Glutamatergic neuron (in vitro differentiated cells): ENCODE measurements around the gene ARHGEF9. TPM values are rescaled to one million over a fixed set of nuclear protein-coding genes. Genes with fewer than 3 reads are reported as not detected.

Experiments used
- DNase-seq: peaks from one replicate; pipeline ENCODE4 v3.0.0; 2022
- H3K27ac Mint-ChIP-seq: one replicate; pipeline ENCODE4 v1.8.0; 2020; ENCODE audit warnings: mild to moderate bottlenecking, mixed read lengths, inconsistent platforms; ENCODE audit not compliant: unreplicated experiment
- H3K27me3 Mint-ChIP-seq: one replicate; pipeline ENCODE4 v1.8.0; 2020; ENCODE audit warnings: mild to moderate bottlenecking, moderate library complexity, mixed read lengths, inconsistent platforms; ENCODE audit not compliant: unreplicated experiment
- H3K36me3 Mint-ChIP-seq: one replicate; pipeline ENCODE4 v1.8.0; 2020; ENCODE audit warnings: mild to moderate bottlenecking, mixed read lengths, inconsistent platforms; ENCODE audit not compliant: unreplicated experiment
- H3K4me1 Mint-ChIP-seq: one replicate; pipeline ENCODE4 v1.8.0; 2020; ENCODE audit warnings: mild to moderate bottlenecking, low read depth, mixed read lengths, inconsistent platforms; ENCODE audit not compliant: unreplicated experiment
- H3K4me3 Mint-ChIP-seq: one replicate; pipeline ENCODE4 v1.8.0; 2020; ENCODE audit warnings: mild to moderate bottlenecking, mixed read lengths, inconsistent platforms; ENCODE audit not compliant: unreplicated experiment
- H3K9me3 Mint-ChIP-seq: one replicate; pipeline ENCODE4 v1.8.0; 2020; ENCODE audit warnings: mild to moderate bottlenecking, moderate library complexity, mixed read lengths, inconsistent platforms; ENCODE audit not compliant: unreplicated experiment
- total RNA-seq: library from RNA; stranded (reverse); fragmentation: NEBNext Ultra II Directional; extraction: Animal tissue kit (Norgen Biotek cat#: 25700); gene quantifications from one replicate; pipeline ENCODE4 v1.2.1, GENCODE V29; 2021; ENCODE audit not compliant: unreplicated experiment
- TF ChIP-seq, protein P1 (sequence below): fragments of 200-600 bp; sonication (generic); IDR thresholded peaks from one replicate; pipeline ENCODE4 v1.5.0; 2021; ENCODE audit not compliant: partially characterized antibody, unreplicated experiment

Gene ARHGEF9
- total RNA-seq, 1 donor from 2014 or later, result 138 TPM

DNA sequence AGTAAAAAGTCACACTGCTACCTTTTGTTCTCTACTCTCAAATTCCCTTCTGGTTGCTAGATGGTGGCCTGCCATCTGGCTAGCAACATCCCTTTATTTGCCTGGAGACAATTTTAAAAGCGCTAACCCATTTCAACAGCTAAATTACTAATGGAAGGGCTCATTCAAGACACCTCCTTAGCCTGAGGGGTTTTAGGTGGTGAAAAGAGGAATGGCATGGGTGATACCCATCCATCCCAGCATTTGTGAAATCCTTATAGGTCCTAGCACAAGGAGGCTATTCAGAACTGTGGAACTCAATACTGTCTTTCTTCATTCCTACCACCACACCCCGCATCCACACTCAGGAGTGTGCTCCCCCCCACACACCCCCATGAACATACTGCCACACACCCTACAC, 33.5 kb downstream of the ARHGEF9 start:
- Mint-ChIP-seq H3K9me3 (peaks cover 20% of the 10 kb centered on the region), H3K27ac (peak overlapping the region; percentile 96), H3K4me3 (peak overlapping the region; percentile 93)

DNA sequence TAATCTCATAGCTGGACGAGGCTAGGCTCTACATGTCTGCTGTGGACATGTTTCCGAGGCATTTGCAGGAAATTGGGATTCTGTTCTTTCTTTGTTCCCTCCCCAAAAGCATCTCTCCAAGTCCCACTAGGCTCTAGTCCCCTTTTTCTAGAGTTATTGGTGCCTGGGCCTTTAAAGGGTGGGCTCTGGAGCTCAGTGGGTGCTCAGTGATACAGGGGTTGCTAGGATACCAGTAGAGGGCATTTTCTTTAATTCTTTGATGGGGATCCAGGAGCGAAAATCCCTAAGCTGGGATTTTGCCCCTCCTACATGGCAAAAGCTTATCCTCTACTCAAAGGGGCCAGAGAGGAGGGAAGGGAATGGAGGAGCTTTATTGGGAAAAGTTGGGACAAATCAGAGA, 34.2 kb downstream of the ARHGEF9 start:
- peak overlapping the region; percentile 96 for H3K27ac Mint-ChIP-seq
- no peak for DNase-seq
- H3K27me3 Mint-ChIP-seq, result peaks cover 3% of the 10 kb centered on the region
- no peaks in the 10 kb centered on the region for H3K36me3 Mint-ChIP-seq
- H3K4me3 Mint-ChIP-seq, result peak overlapping the region; percentile 93
- peaks cover 23% of the 10 kb centered on the region for H3K9me3 Mint-ChIP-seq
- peaks cover 36% of the 10 kb centered on the region for H3K4me1 Mint-ChIP-seq
- TF ChIP-seq, protein P1, sequence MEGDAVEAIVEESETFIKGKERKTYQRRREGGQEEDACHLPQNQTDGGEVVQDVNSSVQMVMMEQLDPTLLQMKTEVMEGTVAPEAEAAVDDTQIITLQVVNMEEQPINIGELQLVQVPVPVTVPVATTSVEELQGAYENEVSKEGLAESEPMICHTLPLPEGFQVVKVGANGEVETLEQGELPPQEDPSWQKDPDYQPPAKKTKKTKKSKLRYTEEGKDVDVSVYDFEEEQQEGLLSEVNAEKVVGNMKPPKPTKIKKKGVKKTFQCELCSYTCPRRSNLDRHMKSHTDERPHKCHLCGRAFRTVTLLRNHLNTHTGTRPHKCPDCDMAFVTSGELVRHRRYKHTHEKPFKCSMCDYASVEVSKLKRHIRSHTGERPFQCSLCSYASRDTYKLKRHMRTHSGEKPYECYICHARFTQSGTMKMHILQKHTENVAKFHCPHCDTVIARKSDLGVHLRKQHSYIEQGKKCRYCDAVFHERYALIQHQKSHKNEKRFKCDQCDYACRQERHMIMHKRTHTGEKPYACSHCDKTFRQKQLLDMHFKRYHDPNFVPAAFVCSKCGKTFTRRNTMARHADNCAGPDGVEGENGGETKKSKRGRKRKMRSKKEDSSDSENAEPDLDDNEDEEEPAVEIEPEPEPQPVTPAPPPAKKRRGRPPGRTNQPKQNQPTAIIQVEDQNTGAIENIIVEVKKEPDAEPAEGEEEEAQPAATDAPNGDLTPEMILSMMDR, result no peak

More for the DNA sequence above, 33.5 kb downstream of the ARHGEF9 start:
- Mint-ChIP-seq H3K27me3 (no peaks in the 10 kb centered on the region), H3K4me1 (peaks cover 31% of the 10 kb centered on the region), H3K36me3 (no peaks in the 10 kb centered on the region)
- TF ChIP-seq, protein P1, result no peak
- no peak for DNase-seq

DNA sequence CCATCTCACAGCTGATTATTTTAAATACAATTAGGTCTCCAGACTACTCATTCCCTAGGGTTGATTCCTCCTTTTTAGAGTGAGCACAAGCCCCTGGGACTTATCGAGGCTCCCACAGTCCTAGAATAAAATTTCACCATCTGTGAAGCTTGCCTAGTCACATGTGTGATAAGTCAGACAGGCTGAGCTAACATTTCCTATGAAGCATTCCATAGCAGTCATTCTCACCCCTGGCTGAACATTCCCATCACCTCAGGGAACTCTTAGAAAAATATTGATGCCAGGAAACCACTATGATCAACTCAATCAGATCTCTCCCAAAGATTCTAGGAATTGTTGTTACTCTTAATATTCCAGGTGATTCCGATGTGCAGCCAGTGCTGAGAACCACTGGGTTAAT, 37.7 kb downstream of the ARHGEF9 start:
- no peak for DNase-seq
- peak overlapping the region; percentile 29 for H3K27ac Mint-ChIP-seq
- H3K36me3 Mint-ChIP-seq, result no peaks in the 10 kb centered on the region
- H3K27me3 Mint-ChIP-seq, result peaks cover 4% of the 10 kb centered on the region
- TF ChIP-seq, protein P1, result no peak
- H3K4me1 Mint-ChIP-seq, result peaks cover 58% of the 10 kb centered on the region
- H3K9me3 Mint-ChIP-seq, result peaks cover 5% of the 10 kb centered on the region
- peak overlapping the region; percentile 74 for H3K4me3 Mint-ChIP-seq

DNA sequence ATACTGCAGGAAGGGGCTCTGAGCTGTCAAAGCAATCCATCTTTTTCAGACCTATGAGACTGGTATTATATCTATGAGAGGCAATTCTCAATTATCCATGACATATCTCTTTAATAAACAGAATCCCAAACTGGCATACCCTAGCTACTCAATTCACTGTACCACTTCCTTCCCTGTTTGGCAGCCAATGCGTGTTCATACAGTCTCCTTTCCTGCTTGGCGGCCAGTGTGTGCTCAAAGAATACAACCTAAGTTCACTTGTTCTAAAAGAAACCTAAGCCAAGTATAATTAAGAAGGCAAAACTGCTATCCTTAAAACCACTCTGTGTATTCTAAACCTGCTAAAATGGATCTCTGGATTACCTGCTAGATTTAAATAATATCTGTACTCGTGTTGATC, 38.3 kb downstream of the ARHGEF9 start:
- H3K27me3 Mint-ChIP-seq, result peaks cover 4% of the 10 kb centered on the region

DNA sequence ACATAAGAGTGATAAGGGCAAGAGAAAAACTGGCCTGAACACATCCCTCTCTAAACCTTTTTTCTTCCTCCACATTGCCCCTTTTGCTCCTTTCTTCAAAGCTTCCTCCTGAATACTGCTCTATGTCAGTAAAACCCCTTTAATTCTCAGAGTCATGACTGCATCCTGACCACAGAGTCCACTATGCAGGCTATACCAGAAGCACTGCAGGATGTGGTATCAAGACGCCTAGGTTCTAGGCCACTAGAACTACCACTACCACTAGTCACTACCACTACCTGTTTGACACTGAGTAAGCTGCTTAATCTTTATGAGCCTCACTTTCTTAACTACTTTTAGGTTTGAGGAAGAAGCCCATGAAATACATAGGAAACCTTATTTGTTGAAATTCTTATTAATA, 38.7 kb downstream of the ARHGEF9 start:
- Mint-ChIP-seq H3K36me3 (no peaks in the 10 kb centered on the region), H3K27ac (peak overlapping the region; percentile 39), H3K27me3 (peaks cover 4% of the 10 kb centered on the region), H3K4me3 (peak overlapping the region; percentile 74), H3K9me3 (peaks cover 3% of the 10 kb centered on the region), H3K4me1 (peaks cover 68% of the 10 kb centered on the region)
- no peak for DNase-seq
- TF ChIP-seq, protein P1, result no peak

More for the DNA sequence above, 38.3 kb downstream of the ARHGEF9 start:
- no peak for DNase-seq
- Mint-ChIP-seq H3K4me1 (peaks cover 64% of the 10 kb centered on the region), H3K27ac (peak overlapping the region; percentile 55), H3K4me3 (peak overlapping the region; percentile 74), H3K9me3 (peaks cover 4% of the 10 kb centered on the region), H3K36me3 (no peaks in the 10 kb centered on the region)
- TF ChIP-seq, protein P1, result no peak
